Endothelial cell of umbilical vein (primary cell): ENCODE results near the gene ALKBH8. TPM values are rescaled to one million over a fixed set of nuclear protein-coding genes. Genes with fewer than 3 reads are reported as not detected.

Experiments
- BruUV-seq: library from RNA; stranded (reverse); fragments of 400-500 nt; replicated peaks from 2 replicates; lab custom pipeline; 2021; lab: Mats Ljungman, UMichigan
- CTCF ChIA-PET: fragments of 300-600, 350-600 bp; sonication (Branson Sonifier 250); formaldehyde crosslinking; loops from one replicate; lab custom pipeline; 2021; ENCODE audit warnings: antibody characterized with exemption, inconsistent platforms; lab: Charles Lee
- POLR2A ChIA-PET: fragments of 300-600, 350-600 bp; sonication (Branson Sonifier 250); formaldehyde crosslinking; loops from one replicate; lab custom pipeline; 2021; ENCODE audit warnings: antibody characterized with exemption, inconsistent platforms; lab: Charles Lee
- DNase-seq: peaks from one replicate; pipeline ENCODE4 v3.0.0-alpha.2; 2011; ENCODE audit warnings: low read depth, low spot score
- FAIRE-seq: peaks from 2 replicates; lab custom pipeline; 2011; peaks lifted over from hg19 to GRCh38; lab: Jason Lieb, UNC
- H2AFZ ChIP-seq: 2 replicates; pipeline ENCODE4 v1.6.0; 2012; ENCODE audit warnings: low read depth, low read length, control low read depth, inconsistent platforms
- H3K27ac ChIP-seq: 2 replicates; pipeline ENCODE4 v1.5.1; 2011; ENCODE audit warnings: low read depth, mild to moderate bottlenecking, control low read depth, low read length, moderate library complexity; ENCODE audit not compliant: insufficient read depth
- H3K27me3 ChIP-seq, 2 experiments: 2 replicates each; pipeline versions ENCODE4 v1.6.0 to v1.6.1; 2011; ENCODE audit warnings: low read length in 2 of 2, mixed read lengths in 1 of 2; ENCODE audit not compliant: control insufficient read depth in 2 of 2, insufficient read depth in 2 of 2
- H3K36me3 ChIP-seq, 2 experiments: 2 replicates in 1 of 2; 3 replicates in 1 of 2; pipeline ENCODE4 v1.5.1; 2011; ENCODE audit warnings: low read length in 2 of 2, mild to moderate bottlenecking in 1 of 2, moderate library complexity in 1 of 2; ENCODE audit not compliant: control insufficient read depth in 2 of 2, insufficient read depth in 2 of 2; ENCODE audit errors: extremely low read depth in 1 of 2
- H3K4me1 ChIP-seq: 3 replicates; pipeline ENCODE4 v1.5.1; 2011; ENCODE audit warnings: mild to moderate bottlenecking, low read length; ENCODE audit not compliant: control insufficient read depth, insufficient read depth; ENCODE audit errors: extremely low read depth
- H3K4me2 ChIP-seq: 2 replicates; pipeline ENCODE4 v1.6.1; 2011; ENCODE audit warnings: low read length, control low read depth, mixed read lengths; ENCODE audit not compliant: insufficient read depth
- H3K4me3 ChIP-seq, 3 experiments: fragments of 200-600 bp in 1 of 3; sonication (generic), shearing (Covaris generic) in 1 of 3; replicated peaks in 1 of 3; 2 replicates each; pipeline ENCODE4 v1.5.1; 2011 to 2016; ENCODE audit warnings: control low read depth in 3 of 3, low read length in 3 of 3, mild to moderate bottlenecking in 2 of 3, inconsistent platforms in 1 of 3, low read depth in 1 of 3, moderate library complexity in 1 of 3; ENCODE audit not compliant: insufficient read depth in 1 of 3
- H3K79me2 ChIP-seq: 2 replicates; pipeline ENCODE4 v1.6.0; 2012; ENCODE audit warnings: low read length, inconsistent platforms; ENCODE audit not compliant: control insufficient read depth, insufficient read depth
- H3K9ac ChIP-seq: replicated peaks from 2 replicates; pipeline ENCODE3; 2011; ENCODE audit warnings: low read length, control low read depth; ENCODE audit not compliant: insufficient read depth; ENCODE audit errors: extremely low read depth
- H3K9me1 ChIP-seq: replicated peaks from 3 replicates; pipeline ENCODE4 v1.6.0; 2011; ENCODE audit warnings: mild to moderate bottlenecking, low read length; ENCODE audit not compliant: control insufficient read depth, insufficient read depth; ENCODE audit errors: extremely low read depth
- H3K9me3 ChIP-seq: replicated peaks from 2 replicates; pipeline ENCODE4 v1.5.1; 2012; ENCODE audit warnings: low read length, inconsistent platforms; ENCODE audit not compliant: control insufficient read depth, insufficient read depth
- H4K20me1 ChIP-seq: replicated peaks from 2 replicates; pipeline ENCODE3; 2011; ENCODE audit warnings: mild to moderate bottlenecking, low read length; ENCODE audit not compliant: control insufficient read depth, insufficient read depth; ENCODE audit errors: extremely low read depth
- CTCF ChIP-seq, 2 donors: IDR thresholded peaks; 1 replicate in 1 of 2; 2 replicates in 1 of 2; pipeline ENCODE4 v1.5.1; 2011; ENCODE audit warnings: low read length in 2 of 2, mild to moderate bottlenecking in 2 of 2, moderate library complexity in 2 of 2, control low read depth in 1 of 2, inconsistent platforms in 1 of 2, low read depth in 1 of 2; ENCODE audit not compliant: insufficient read depth in 1 of 2; ENCODE audit errors: extremely low read depth in 1 of 2
- FOS ChIP-seq: IDR thresholded peaks from 2 replicates; pipeline ENCODE4 v1.6.1; 2011; ENCODE audit warnings: mild to moderate bottlenecking, low read length, moderate library complexity, borderline replicate concordance; ENCODE audit not compliant: insufficient read depth
- GATA2 ChIP-seq: IDR thresholded peaks from 2 replicates; pipeline ENCODE4 v1.7.0; 2011; ENCODE audit warnings: low read depth, mild to moderate bottlenecking, moderate library complexity, mixed read lengths, low read length; ENCODE audit not compliant: insufficient read length, insufficient read depth
- MAX ChIP-seq: IDR thresholded peaks from 2 replicates; pipeline ENCODE4 v1.6.1; 2011; ENCODE audit not compliant: insufficient read depth, insufficient read length
- POLR2A ChIP-seq: IDR thresholded peaks from 2 replicates; pipeline ENCODE4 v1.6.1; 2012; ENCODE audit warnings: low read depth, mild to moderate bottlenecking, control low read depth, low read length
- POLR2AphosphoS5 ChIP-seq: IDR thresholded peaks from 2 replicates; pipeline ENCODE4 v1.6.1; 2012; ENCODE audit warnings: low read depth, mild to moderate bottlenecking, control low read depth, low read length, moderate library complexity; ENCODE audit not compliant: insufficient read depth
- dilution Hi-C: fragments of 300-500 bp; cut with MboI; formaldehyde crosslinking; loops from one replicate; pipeline ENCODE4 v1.15.0; 2019; ENCODE audit warnings: low sequenced_read_pairs; ENCODE audit not compliant: extremely low pct_ligation_motif_present
- intact Hi-C: fragments of 100-400 bp; cut with micrococcal nuclease; formaldehyde crosslinking; loops from one replicate; pipeline ENCODE4 v1.10.0; 2022
- polyA plus RNA-seq, 4 experiments: library from polyadenylated mRNA; depleted of rRNA in 3 of 4; stranded (reverse) in 3 of 4; unstranded in 1 of 4; fragments of >200 nt; gene quantifications; 2 replicates each; pipeline versions ENCODE4 v1.2.1 to v1.2.3, GENCODE V29; 2011 to 2012; ENCODE audit warnings: missing spikeins in 1 of 4
- total RNA-seq: library from RNA; stranded (reverse); gene quantifications from 2 replicates; pipeline ENCODE4 v1.2.3, GENCODE V29; 2021

The ALKBH8 gene
- total and polyA plus RNA-seq, 2 donors (not counting 3 experiments of a cell fraction or from before 2014, with no cell fraction given) = 2.6 to 10.2 TPM

- dilution Hi-C loops = no loop called here
- Histone ChIP-seq H3K79me2 (no peaks in the 10 kb centered on the region), H4K20me1 (no peaks in the 10 kb centered on the region), H2AFZ (no peak overlapping the region), H3K36me3 (no peaks in the 10 kb centered on the region), H3K27ac (no peak overlapping the region), H3K4me1 (no peaks in the 10 kb centered on the region), H3K9ac (no peak overlapping the region), H3K4me2 (no peak overlapping the region), H3K27me3 (peaks cover 5 to 10% of the 10 kb centered on the region in 2 experiments), H3K9me3 (no peaks in the 10 kb centered on the region), H3K9me1 (no peaks in the 10 kb centered on the region), H3K4me3 (no peak overlapping the region)
- POLR2A ChIA-PET = no interaction called here
- CTCF ChIA-PET = no interaction called here
- intact Hi-C loops = no loop called here
- DNase-seq (no peak), FAIRE-seq (no peak)
- BruUV-seq = no TSS peak
- TF ChIP-seq POLR2A (no peak), GATA2 (no peak), CTCF (IDR thresholded peaks at IDR 0.05; ENCODE audit: extremely low read depth in 1 of 2, insufficient read depth in 1 of 2, low read depth in 1 of 2, low read length in 2 of 2) (no peak), FOS (no peak), POLR2AphosphoS5 (no peak), MAX (no peak)
Observed at GRCh38 chr11:107473792-107474191, 91.7 kb downstream of the ALKBH8 start.
